Stimulated activated CD8-positive, alpha-beta memory T cell treated with anti-CD3 and anti-CD28 coated beads, Interleukin-12 subunit alpha, Interleukin-12 subunit beta, amount 100 ng/mL, for 24 hours (primary cell): ENCODE data around the gene CDH4.

Source experiments
- DNase-seq: peaks from one replicate; pipeline ENCODE4 v3.0.0-alpha.2; 2020; ENCODE audit errors: extremely low read depth

CDH4 gene

DNA sequence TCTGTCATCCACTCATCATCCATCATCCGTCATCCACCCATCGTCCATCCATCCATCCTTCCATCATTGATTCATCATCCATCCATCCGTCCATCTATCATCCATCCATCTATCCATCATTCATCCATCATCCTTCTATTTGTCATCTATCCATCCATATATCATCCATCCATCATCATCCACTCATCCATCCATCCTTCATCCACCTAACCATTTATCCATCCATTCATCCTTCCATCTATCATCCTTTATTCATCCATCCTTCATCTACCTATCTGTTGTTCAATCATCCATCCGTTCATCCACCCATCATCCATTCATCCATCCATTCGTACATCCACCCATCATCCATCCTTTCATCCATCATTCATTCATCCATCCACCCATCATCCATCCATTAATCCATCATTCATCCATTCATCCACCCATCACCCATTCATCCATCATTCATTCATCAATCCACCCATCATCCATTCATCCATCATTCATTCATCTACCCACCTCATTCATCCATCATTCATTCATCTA, 266.4 kb downstream of the CDH4 start:
- no peak for DNase-seq

DNA sequence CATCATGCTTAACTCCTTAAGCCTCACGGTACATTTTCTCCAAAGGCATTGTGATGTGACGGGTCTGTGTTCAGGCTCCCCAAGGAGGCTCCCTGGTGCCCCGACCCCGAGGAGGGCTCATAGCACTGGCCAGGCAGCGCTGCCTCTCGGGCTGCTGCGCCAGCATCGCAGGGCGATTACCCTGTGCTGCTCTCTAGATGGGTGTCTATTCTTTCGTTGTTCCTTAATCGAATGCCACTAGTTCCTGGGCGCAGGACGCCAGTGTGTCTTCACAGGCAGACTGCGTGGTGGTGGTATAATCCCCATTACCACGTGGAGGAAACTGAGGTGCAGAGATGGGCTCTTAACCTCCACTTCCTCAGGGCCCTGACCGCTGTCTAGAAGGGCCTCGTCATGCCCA, 267.4 kb downstream of the CDH4 start:
- DNase-seq: no peak

DNA sequence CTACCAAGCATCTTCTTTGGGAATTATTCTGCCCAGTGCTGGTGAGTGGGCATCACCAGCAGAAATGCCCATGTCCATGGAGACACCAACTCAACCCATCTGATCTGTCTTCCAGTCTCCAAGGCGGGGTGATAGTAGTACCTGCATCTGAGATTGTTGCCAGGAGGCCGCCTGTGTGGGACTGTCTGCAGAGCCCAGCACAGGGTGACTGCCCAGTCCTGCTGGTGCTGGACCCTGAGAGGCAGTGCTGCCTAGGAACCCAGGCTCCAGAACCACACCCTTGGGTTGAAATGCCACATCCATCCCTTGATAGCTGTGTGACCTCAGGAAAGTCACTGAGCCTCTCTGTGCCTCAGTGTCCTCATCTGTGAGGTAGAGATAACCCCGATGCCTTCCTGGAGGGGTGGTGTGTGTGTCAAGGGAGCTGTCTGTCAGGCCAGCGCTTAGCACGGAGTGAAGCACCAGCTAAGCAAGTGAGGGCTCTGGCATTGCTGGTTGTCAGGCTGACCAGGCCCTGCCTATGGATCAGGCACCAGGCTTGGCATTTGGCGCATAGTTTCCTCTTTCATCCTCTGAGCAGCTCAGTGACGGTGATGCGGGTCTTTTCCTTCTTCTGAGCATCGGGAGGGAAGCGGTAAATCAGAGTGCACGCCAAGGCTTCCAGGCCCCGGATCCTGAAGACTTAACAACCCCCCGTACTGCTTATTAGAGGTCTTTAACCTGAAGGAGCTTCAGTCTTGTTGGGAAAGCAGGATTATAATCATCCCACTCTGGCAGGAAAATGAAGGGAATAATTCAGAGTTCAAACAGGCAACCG, 268.2 kb downstream of the CDH4 start:
- no peak for DNase-seq

DNA sequence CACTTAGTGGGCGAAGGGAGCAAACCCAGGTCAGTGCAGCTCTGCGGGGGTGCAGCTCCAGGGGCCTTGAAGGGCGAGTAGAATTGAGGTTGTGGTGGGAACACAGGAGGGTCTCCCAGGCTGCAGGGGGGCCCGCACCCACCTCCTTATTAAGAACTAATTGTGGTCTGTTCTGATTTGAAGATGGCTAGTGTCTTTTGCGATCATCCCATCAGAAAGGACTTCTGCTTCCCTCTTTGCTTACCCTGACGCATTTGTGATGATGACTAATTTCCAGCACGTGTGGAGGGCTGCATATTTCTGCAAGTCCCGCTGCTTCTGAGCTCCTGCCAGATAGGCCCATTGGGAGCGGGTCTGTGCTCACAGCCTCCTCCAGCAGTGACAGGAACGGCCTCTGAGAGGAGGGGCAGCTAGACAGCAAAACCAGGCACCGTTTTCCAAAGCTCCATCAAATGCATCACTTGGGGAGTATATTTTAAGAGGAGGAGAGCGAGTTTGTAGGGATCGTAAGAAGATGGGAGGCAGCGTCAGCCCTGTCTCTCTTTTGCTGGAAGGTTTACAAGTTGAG, 268.9 kb downstream of the CDH4 start:
- no peak for DNase-seq

DNA sequence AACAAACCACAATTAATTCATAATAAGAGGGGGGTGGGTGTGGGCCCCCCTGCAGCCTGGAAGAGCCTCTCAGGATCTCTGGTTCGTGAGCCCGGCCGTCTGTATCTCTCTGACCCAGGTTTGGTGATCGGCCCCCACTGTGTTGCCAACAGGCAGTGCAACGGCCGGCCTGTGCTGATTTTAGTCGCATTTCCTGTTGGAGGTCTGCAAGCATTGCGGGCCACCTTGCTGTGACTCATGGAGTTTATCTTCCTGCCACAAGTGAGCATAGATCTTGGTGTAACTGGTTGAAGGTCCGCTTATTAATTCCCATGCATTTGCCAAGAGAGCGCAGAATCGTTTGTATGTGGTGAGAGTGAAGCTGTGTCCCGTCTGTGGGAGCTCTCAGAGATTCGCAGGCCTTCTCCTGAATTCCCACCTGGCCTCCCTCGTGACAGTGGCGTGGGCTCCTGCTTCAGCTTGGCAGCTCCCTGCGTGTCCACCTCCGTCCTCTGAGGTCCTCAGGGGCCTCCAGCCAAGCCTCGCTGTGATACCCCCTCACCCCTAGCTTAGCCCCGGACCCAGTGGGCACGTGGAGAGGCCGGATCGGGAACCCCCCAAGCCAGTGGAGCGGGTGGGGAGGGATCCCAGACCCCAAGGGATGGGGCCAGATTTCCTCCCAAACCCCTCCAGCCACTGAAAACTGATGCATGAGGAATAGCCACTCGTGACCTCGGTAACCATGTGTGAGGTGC, 269.8 kb downstream of the CDH4 start:
- DNase-seq: no peak

DNA sequence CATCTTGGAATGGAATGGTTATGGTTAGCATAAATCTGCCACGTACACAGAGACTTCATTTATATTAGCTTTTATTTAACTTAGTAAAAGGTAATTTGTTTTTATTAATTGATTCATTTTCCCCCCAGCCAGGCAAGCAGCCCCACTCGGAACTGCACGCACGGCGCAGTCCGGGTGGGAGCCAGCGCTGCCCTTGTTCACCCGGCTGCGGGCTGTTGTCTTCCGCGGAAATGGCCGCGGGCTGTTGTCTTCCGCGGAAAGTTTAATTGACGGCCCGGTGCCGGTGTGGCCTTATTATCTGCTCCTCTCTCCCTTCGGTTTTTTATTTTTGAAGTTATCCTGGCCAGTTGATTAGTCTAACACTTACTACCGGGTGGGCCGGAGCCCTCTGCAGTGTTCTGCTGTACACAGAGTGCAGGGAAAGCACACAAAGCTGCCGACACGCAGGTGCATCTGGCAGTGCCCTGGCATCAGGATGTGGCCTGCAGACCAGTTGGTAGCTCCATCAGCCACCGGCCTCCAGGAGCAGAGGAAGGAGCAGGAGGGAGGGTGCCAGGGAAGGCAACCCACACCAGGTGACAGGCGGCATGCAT, 270.5 kb downstream of the CDH4 start:
- no peak for DNase-seq

DNA sequence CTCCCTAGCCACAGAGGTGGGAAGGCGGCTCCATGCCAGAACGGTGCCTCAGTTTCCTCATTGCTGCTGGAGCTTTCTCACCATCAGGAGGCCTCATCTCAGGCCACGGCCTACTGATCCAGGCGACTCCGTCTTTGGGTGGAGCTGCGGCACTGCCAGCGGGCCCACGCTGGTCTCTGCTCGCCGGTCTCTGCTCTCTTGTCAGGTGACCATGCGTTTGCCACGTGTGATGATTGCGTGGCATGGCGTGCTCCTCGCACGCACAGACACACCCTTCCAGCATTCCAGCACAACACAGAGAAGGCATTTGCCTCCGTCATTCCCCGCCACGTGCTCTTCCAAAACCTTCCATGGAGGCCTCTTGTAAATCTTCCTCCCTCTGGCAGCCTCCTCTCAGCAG, 271.1 kb downstream of the CDH4 start:
- no peak for DNase-seq

DNA sequence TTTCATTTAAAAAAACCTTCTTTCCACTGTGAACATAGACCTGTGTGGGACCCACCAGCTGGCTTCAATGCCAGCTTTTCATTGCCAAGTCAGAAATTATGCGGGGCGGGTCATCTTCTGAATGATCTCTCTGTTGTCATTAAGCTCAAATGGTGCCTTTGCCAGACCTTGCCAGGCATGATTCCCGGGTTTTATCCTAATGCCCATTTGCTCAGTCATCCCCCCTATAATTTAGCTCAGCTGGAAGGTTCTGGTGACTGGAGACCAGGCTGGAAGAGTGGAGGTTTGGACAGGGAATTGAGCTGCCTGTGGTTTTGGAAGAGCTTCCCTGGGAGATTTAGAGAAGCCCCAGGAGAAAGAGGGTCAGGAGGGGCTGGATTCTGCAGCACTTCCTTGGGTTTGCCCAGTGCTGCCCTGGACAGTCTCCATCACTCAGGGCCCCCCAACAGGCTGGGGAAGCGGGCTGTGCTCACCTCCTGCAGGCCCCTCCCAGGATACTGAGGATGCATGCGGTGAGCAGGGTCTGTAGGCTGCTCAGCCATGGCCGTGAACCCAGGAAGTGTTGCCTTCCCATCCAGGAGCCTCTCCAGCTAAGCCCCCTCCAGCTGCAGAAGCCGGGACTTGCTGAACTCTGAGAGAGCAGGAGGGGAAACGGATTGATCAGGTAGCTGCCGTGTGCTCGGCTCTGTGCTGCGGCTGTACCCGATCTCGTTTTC, 273.0 kb downstream of the CDH4 start:
- DNase-seq: no peak

DNA sequence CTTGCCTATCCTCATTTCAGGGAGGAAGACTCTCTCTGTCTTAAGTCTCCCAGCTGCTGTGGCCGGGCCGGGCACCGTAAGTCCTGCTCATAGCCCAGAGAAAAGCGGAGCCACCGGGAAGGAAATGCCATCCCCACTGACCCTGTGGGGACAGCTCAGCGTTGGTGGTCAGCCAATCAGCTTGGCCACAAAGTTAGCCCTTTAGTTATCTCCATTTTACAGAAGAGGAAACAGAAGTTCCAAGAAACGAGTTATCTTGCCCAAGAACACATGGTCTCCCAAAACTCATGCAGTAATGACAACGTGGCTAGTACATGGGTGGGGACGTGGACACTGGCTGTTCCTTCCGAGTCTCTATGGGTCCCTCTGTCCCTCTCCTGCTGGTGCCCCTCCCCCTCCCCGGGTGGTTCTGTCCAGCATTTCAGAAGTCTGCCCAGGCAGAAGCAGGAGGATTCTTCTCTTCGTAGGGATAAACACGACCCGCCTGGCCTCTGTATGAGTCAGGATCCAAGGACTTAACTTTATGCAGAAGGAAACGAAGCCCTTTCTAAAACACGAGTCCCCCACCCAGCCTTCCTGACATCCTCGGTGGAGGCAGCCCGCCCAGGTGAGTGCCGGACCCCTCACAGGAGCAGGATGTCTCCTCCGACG, 273.8 kb downstream of the CDH4 start:
- DNase-seq: no peak

DNA sequence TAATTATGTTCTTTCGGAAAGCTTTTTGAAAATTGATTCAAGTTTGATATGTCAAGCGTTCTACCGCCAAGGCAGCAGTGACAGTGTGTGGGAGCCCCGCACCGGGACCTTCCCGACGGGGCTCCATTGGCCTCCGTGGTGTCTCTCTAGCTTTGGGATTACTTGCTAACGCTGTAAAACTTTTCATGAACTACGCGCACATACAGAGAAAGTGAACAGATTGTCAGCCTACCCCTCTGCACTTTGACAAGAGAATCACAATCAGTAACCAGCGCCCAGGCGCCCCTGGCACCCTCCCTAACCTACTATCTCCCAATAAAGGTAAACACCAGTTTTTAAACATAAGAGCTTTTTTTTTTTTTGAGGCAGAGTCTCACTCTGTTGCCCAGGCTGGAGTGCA, 274.8 kb downstream of the CDH4 start:
- no peak for DNase-seq

DNA sequence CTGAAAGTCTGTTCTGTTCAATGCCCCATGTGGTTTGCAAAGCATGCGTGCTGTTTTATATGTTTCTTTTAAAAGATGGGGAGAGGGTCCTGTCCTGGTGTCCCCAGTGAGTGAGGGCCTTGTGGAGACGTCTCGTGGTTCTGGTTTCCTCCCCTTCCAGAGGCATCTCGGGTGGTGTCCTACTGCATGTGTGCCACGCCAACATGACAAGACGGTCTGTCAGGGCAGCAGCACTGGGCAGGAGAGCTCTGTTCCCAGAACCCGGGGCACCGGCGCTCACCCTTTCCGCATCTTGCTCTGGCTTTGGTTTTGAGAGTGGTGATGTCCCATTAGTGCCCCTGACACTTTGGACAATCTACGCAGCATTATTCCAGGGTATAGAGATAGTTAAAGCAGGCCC, 275.6 kb downstream of the CDH4 start:
- DNase-seq: no peak

DNA sequence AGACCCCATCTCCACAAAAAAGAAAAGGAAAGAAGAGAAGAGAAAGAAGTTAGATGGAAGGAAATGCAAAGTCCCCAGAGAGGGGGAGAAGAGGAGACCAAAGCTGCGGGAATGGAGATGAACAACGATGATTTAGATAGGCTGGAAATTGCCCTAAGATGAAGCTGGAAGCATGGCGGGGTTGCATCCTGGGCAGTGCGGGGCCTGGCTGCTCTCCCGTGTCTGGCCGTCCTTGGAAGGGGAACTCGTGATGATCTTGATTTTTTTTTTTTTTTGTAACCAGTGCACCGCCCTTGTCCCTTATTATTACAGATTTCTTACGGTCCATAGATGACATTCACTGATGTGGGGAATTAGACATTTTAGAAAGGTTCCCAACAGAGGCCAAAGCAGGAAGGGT, 276.5 kb downstream of the CDH4 start:
- DNase-seq: no peak

DNA sequence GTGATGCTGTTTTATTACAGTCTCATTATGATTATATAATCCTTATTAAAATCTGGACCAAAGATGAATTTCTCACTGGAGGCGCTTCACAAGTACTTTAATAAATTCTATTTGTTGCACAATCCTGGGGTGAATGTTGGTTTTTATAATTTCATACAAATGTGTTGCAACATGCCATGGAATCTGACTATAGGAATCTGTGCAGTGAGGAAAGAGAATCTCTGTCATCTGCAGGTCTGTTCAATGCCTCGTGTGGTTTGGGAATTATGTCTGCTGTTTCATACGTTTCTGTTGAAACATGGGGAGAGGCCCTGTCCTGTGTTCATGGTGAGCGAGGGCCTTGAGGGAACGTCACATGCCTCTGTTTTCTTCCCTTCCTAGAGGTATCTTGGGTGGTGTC, 277.3 kb downstream of the CDH4 start:
- no peak for DNase-seq

DNA sequence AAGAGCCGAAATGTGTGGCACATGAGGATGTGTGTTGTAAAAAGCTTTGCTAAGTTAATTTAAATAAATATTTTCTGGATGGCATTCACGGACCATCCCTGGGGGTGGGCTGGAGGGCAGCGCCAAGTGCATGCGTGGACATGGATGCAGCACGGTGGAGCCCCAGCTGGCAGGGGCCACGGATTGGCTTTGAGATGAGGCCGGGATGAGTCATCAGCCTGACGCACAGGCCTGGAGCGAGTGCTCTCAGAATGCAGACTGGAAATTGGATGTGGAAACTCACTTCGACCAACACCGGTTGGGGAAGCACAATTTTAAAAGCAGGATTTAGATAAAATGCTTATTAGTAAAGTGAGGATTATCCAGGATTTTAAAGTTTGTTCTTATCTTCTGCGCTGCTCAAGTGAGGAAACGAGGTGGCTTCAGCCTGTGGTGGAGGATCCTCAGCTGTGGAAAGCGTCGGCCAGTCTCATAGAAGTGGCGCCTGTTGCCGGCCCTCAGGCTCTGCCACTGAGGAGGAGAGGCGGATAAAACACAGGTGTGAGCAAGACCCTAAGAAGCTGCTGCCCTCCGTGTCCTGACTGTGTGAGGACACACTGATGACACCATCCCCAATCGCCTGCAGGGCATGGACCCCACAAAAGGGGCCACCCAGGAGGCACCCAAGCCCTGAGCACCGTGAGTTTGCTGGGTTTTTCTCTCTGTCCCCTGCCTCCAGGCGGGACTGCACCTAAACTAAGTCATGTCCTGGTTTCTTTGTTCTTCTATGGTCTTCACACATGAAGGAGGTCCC, 279.7 kb downstream of the CDH4 start:
- DNase-seq: no peak

DNA sequence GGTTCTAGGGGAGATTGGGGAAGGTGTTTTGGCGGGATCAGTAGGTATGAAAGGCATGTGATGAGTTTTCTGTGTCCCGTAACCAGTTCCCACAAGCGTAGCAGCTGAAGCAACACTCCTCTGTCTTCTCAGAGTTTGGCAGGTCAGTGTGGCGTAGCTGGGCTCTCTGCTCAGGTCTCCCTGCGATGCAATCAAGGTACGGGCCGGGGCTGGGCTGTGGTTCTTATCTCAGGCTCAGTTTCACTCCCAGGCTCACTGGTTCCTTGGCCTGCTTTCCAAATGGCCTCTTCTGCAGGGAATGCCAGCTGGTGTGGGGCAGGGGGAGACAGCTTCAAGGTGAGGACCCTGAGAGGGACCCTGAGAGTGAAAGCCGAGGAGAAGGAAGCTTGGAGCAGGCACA, 280.7 kb downstream of the CDH4 start:
- no peak for DNase-seq

DNA sequence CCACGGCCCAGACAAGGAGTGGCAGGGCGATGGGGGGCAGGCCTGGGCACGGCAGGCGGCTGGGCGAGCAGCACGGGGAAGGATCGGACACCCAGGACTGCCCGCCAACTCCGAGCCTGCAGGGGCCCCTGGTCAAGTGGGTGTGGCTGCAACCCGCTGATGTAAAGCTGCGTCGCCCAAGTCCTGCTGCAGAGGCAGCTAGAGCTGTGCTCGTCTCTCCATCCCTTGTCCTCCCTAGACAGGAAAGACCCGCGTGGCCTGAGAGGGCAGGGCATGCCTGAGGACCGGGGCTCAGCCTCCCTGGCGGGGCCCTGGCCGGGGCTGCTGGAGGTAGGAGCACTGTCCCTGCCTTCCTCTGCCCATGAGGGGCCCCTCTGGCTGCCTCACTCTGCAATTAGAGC, 281.2 kb downstream of the CDH4 start:
- DNase-seq: no peak

DNA sequence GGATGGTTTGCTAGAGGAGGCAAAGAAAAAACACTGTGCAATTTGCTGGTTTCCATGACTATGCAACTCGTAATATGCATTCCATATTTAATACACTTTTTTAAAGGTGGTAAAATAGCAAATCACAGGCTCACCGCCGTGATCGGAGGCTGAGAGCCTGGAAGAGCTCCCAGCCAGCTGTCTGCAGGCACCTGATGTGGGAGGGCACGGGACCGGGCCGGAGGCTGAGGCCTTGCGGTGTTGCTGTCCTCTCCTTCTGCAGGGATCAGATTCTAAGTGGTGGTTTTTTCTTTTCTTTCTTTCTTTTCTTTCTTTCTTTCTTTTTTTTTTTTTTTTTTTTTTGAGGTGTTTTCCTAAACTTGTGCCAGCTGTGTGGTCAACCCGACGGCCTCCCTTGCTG, 282.3 kb downstream of the CDH4 start:
- DNase-seq: no peak

DNA sequence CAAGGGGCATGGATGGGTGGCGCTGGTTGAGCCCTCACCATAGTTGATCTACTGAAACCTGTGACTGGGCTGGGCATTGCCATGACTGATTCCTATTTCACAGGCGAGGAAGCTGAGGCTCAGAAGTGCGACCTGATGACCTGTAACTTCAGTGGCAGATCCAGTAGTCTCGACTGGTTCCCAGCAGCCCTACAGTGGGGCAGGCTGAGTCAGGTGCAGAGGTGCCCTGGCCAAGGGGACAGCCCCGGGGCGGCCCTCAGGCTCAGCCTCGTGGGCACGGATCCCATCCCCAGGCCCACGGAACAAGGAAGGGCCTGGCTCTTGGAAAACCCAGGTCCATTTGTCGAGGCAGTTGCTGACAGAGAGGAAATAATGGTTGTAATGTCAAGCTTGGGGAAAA, 283.0 kb downstream of the CDH4 start:
- no peak for DNase-seq

DNA sequence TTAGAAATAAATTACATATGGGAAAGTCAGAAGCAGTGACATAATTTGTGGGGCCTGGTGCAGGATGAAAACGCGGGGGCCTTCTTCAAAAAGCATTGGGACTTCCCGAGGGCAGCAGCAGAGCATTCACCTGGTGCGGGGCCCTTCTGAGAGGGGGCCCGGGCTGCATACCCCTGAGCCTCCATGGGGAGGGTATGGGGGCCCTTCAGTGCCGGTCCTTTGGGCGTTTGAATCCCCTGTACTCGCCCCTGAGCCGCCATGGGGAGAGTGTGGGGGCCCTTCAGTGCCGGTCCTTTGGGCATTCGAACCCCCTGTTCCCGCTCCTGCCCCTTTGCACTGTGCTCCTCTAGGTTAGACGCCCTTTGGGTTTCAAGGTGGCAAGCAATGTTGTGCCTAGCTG, 283.5 kb downstream of the CDH4 start:
- no peak for DNase-seq

DNA sequence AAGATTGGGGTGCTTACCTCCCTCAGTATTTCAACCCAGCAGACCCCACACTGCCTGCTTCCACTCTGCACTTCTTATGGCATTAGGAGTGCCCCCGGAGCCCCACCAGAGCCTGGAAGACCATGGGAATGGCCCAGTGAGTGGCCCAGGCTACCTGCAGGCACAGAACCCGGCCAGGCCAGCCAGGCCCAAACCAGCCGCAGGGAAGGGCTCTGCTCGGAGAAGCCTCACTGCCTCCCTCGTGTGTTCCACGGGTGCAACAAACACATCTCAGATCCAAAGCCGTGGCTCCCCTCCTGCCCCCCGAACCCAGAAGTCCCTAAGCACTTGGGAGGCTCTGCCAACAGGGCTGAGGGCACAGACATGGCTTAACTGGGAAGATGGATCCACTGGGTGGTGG, 283.9 kb downstream of the CDH4 start:
- DNase-seq: no peak

DNA sequence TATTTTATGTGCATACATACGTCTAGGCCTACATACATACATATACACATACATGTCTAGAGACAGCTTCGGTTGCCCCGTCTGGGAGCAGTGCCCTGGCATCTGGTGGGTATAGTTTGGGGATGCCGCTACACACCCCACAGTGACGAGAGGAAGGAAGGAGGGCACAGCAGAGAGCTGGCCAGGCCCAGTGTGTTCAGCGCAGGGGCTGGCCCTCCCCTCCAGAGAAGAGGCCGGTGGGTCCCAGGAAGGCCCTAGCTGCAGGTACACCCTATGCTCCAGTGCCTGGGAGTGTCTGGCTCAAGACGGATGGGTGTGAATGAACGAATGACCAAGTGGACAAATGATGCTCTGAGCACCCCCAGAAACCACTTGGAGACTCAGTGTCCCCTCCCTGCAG, 284.6 kb downstream of the CDH4 start:
- DNase-seq: no peak
